GM04503 (cell line): ENCODE results near the gene DUSP5.
"Not testable (repeated sequence)": the region's sequence is repeated elsewhere in the genome, so short reads cannot be mapped to it uniquely, and the experiment has no call there.

Experiments
- DNase-seq: peaks from one replicate; pipeline ENCODE4 v3.0.0-alpha.2; 2012; ENCODE audit warnings: low read depth

The DUSP5 gene

GRCh38 chr10:110522365-110522988, 24.8 kb downstream of the DUSP5 start:
- DNase-seq, result no peak

DNA sequence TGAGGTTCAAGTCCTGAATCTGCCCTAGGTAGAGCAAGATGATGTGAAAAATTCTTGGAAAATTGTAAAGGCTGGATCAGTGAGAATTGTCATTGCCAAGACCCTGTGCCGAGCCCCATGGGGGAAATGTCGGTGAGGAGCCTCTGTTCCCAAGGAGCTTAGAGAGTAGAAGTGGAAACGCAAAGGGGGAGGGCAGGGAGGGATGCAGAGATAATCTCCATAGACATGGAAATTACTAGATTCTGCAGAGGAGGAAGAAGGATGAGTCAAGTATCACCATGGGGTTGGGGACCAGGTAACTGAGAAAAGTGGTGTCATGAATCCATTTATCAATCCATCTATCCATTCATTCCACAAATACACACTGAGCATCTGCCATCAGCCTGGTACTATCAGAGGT, 26.0 kb downstream of the DUSP5 start:
- DNase-seq, result no peak

- no peak for DNase-seq
These were observed 26.6 kb downstream of the DUSP5 start for GRCh38 chr10:110524179-110524858.

DNA sequence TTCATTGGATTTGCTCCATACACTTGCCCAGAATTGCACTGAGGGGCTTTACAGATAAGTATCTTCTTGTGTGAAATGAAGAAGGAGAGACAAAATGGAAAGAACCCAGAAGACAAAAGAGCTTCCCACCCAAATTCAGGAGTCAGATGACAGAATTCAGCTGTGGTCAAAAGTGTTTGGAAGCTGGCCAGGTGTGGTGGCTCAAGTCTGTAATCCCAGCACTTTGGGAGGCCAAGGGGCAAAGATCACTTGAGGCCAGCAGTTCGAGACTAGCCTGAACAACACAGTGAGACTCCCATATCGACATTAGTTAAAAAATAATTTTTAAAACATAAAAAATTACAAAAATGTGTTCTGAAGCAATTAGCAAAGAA, 27.1 kb downstream of the DUSP5 start:
- DNase-seq, result no peak

GRCh38 chr10:110525349-110526260, 27.9 kb downstream of the DUSP5 start:
- DNase-seq, result no peak

DNA sequence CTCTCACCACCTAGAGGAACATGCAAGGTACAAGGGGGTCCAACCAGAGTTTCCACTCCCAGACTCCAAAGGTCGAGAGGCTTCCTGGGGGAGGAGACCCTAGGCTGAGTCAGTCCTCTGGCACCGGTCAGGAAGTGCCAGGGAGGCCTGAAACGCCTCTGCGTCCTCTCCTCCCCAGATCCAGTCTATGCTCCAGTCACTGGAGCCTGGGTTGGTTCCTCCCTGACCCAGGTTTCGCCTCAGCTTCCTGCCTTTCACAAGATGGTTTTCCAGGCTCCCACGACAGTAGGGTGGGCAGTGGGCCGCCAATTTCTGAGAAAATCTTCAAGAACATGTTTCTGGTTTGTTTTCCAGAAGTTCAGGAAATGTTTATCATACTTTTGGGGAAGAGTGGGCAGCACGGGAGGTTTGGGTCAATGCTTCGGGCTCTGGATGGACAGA, 30.0 kb downstream of the DUSP5 start:
- no peak for DNase-seq

GRCh38 chr10:110528224-110528996, 30.7 kb downstream of the DUSP5 start:
- no peak for DNase-seq

- not testable (repeated sequence) for DNase-seq
These were observed 31.4 kb downstream of the DUSP5 start for GRCh38 chr10:110528997-110529524.

DNA sequence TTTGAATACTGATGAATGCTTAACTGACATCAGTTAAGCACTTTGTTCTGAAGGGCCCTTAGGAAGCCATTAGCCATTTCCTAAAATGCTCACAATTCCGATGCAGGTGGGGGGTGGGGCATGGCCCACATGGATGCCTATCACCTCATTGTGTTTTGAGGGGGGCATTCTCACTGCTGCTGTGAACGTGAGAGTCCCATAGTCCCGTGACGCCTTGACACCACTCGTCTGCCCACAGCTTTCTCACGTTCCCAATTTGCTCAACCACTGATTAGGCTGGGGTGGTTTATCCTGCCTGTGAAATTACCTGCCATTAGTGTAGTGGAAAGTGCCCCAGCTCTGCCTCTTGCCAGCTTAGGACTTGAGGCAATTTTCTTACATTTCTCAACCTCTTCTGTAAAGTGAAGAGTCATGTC, 31.9 kb downstream of the DUSP5 start:
- DNase-seq, result no peak

GRCh38 chr10:110530131-110530831, 32.6 kb downstream of the DUSP5 start:
- DNase-seq, result peak; percentile 29

DNA sequence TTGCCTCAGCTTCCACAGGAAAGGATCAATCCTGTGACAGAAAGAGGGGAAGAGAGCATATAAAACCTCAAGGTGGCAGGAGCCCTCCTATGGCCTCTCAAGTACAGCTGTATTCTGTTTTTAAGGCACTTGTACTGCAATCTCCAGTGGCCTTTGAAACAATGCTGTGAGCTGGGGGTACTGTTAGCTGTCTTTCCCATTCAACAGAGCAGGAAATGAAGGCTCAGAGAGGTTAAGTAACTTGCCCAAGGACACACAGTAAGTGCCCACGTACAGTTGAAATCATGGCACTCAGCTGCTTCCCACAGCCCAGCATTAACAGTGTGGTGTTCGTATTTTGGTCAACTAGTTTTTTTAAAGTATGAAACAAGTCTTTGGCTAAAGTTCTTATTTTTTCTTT, 34.0 kb downstream of the DUSP5 start:
- DNase-seq, result no peak

DNA sequence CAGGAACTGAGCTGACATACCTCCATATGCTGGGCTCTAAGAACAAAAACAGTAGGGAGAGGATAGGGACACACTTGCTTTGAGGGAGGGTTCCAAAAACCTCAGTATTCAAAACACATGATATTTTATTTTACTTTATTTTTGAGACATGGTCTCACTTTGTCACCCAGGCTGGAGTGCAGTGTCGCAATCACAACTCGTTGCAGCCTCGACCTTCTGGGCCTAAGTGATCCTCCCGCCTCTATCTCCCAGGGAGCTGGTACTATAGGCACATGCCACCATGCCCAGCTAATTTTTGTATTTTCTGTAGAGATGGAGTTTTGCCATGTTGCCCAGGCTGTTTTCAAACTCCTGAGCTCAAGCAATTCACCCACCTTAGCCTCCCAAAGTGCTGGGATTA, 34.9 kb downstream of the DUSP5 start:
- not testable (repeated sequence) for DNase-seq

DNA sequence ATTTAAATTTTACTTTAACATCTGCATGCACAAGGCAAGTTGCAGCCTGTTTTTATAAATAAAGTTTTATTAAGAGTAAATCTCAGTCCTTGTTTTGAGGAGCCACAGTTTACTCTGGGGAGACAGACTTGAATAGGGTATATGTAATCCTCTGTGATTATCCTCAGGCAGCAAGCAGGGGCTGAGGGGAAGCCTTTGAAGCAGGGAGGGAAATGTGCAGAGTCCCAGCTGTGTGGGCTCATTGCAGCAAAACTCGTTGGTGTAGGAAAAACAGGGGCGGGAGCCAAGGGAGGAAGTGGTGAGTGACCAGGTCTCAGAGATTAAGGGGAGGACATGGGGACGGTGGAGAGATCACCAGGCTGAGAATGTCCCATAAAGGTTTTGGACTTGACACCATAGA, 35.4 kb downstream of the DUSP5 start:
- no peak for DNase-seq

GRCh38 chr10:110534571-110534970, 36.9 kb downstream of the DUSP5 start:
- no peak for DNase-seq

- DNase-seq, result no peak
These were observed 38.5 kb downstream of the DUSP5 start for GRCh38 chr10:110535958-110536891.

- no peak for DNase-seq
These were observed 41.4 kb downstream of the DUSP5 start for GRCh38 chr10:110539091-110539490.

GRCh38 chr10:110540031-110540430, 42.3 kb downstream of the DUSP5 start:
- no peak for DNase-seq

DNA sequence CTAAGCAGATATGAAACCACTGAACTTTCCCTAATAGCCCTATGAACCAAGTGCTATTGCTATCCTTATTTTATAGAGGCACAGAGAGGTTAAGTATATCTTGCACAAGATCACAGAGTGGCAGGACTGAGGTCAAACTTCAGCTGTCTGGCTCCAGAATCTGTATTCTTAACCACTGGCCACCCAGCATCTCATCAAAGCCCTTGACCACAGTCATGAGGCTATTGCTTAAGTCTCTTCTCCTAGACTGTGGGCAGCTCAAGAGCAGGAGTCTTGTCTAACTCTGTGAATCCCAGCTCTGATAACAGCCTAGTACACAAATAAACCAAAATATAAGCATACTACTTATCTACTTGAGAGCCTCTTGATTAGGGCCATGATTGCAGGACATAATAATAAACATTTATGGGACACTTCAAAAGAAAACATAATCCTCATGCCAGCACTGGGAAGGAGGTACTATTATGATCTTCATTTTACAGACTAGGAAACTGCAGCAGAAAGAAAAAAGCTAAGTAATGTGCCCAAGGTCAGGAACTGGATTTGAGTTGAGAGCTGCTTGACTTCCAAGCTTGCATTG, 47.3 kb downstream of the DUSP5 start:
- DNase-seq, result no peak

- no peak for DNase-seq
These were observed 48.4 kb downstream of the DUSP5 start for GRCh38 chr10:110546077-110546476.
